Mucosa of stomach (tissue), 1 donor: ENCODE data around the gene GOLGA2.

Experiments used
- H3K27me3 ChIP-seq: one replicate; pipeline ENCODE4 v1.7.0; 2013; ENCODE audit warnings: mild to moderate bottlenecking, low read length; ENCODE audit not compliant: control insufficient read depth, insufficient read depth
- H3K36me3 ChIP-seq: one replicate; pipeline ENCODE4 v1.7.0; 2013; ENCODE audit warnings: low read length; ENCODE audit not compliant: control insufficient read depth, insufficient read depth
- H3K4me1 ChIP-seq: one replicate; pipeline ENCODE4 v1.7.0; 2013; ENCODE audit warnings: mild to moderate bottlenecking, low read length; ENCODE audit not compliant: control insufficient read depth, insufficient read depth
- H3K4me3 ChIP-seq: one replicate; pipeline ENCODE4 v1.7.0; 2013; ENCODE audit warnings: low read length
- H3K9ac ChIP-seq: one replicate; pipeline ENCODE4 v1.7.0; 2013; ENCODE audit warnings: mild to moderate bottlenecking, low read length, moderate library complexity
- H3K9me3 ChIP-seq: one replicate; pipeline ENCODE4 v1.7.0; 2013; ENCODE audit warnings: mild to moderate bottlenecking, low read length, moderate library complexity; ENCODE audit not compliant: control insufficient read depth
- donor health status: Pancreatic carcinoma.

The GOLGA2 gene

GRCh38 chr9:128310461-128310860 lies 34.7 kb upstream of the GOLGA2 start:
- Histone ChIP-seq H3K9ac (no peak overlapping the region), H3K9me3 (no peaks in the 10 kb centered on the region), H3K4me1 (peaks cover 7% of the 10 kb centered on the region), H3K36me3 (peaks cover 13% of the 10 kb centered on the region), H3K27me3 (no peaks in the 10 kb centered on the region), H3K4me3 (no peak overlapping the region)

GRCh38 chr9:128309551-128309950 lies 33.7 kb upstream of the GOLGA2 start:
- H3K4me3 ChIP-seq = no peak overlapping the region
- H3K27me3 ChIP-seq = no peaks in the 10 kb centered on the region
- H3K9ac ChIP-seq = no peak overlapping the region
- peaks cover 13% of the 10 kb centered on the region for H3K36me3 ChIP-seq
- no peaks in the 10 kb centered on the region for H3K9me3 ChIP-seq
- H3K4me1 ChIP-seq = peaks cover 7% of the 10 kb centered on the region

DNA sequence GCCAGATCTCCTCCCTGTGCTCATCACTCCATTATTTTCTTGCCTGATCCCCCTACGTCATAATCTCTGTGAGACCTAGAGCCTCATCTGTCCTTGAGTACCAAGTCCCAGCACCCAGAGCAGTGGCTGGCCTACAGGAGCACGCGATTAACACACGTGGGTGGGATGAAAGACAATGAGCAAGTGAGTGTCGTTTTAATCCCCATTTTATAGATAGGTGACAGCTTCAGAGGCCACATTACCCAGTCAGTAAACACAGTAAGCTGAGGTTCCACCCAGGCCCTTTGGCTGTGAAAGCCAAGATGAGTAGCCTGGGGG lies 29.1 kb upstream of the GOLGA2 start:
- H3K9ac ChIP-seq = no peak overlapping the region
- H3K27me3 ChIP-seq = no peaks in the 10 kb centered on the region

DNA sequence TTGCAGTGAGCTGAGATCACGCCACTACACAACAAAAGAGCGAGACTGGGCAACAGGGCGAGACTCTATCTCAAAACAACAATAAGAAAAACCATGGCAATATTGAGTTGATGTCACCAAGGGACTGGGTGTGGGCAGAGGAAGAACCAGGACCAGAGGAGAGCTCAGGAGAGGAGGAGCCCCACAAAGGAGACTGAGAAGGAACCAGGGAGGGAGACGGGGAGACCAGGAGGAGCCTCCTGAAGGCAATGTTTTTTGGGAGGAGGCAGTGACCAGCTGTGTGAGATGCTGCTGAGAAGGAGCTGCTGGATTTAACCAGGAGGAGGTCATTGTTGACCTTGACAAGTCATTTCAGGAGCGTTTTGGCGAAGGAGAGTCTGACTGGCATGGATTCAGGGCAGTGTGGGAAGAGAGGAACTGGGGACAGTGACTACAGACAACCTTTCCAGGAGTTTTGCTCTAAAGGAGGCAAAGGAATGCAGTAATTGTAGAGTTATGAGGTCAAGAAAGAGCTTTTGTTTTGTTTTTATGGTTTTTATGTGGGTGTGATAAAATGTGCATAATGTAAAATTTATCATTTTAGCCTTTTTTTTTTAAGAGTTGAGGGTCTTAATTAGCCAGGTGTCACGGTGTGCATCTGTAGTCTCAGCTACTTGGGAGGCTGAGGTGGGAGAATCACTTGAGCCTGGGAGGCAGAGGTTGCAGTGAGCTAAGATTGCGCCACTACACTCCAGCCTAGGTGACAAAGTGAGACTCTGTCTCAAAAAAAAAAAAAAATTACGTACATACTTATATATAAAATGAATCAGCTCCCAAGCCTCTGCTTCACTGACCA lies 28.5 kb upstream of the GOLGA2 start:
- peaks cover 2% of the 10 kb centered on the region for H3K36me3 ChIP-seq
- H3K9ac ChIP-seq = no peak overlapping the region
- peaks cover under 1% of the 10 kb centered on the region for H3K4me1 ChIP-seq
- no peaks in the 10 kb centered on the region for H3K9me3 ChIP-seq
- no peaks in the 10 kb centered on the region for H3K27me3 ChIP-seq
- no peak overlapping the region for H3K4me3 ChIP-seq

More for the DNA sequence above, 29.1 kb upstream of the GOLGA2 start:
- no peak overlapping the region for H3K4me3 ChIP-seq
- H3K4me1 ChIP-seq = no peaks in the 10 kb centered on the region
- H3K36me3 ChIP-seq = peaks cover 8% of the 10 kb centered on the region
- H3K9me3 ChIP-seq = no peaks in the 10 kb centered on the region

DNA sequence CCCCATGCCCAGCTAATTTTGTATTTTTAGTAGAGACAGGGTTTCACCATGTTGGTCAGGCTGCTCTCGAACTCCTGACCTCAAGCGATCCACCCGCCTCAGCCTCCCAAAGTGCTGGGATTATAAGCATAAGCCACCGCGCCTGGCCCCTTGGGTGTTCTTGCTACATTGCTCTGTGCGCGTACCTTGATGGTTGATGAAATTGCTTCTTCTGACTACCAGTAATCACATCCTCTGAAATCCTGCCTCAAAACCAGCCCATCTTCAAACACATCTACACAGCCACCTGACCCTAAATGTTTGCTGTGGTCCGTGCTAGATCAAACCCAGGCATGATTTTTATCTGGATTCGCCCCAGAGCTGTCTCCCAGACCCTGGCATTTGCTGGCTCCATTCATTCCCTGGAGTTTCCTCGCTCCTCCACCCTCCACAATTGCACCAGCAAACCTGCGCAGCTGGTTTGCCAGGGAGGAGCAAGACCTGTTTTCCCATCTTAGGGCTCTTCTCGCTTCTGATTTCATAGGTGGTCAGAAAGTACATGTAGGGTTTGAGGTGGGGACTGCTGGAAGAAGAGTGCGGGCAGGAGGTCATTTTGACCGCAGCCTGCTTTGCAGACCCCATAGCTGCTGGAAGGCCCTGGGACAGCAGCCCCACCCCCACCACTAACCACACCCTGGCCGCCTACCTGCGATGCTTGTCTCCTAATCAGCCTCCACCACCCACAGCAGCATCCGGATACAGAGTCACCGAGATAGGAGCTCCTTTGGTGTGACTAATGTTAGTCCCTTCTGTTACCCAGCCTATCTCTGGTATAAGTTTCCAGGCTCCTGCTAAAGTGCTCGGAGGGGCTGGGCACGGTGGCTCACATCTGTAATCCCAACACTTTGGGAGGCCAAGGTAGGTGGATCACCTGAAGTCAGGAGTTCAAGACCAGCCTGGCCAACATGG lies 23.0 kb upstream of the GOLGA2 start:
- no peak overlapping the region for H3K9ac ChIP-seq
- peaks cover 31% of the 10 kb centered on the region for H3K4me1 ChIP-seq
- H3K27me3 ChIP-seq = no peaks in the 10 kb centered on the region
- no peak overlapping the region for H3K4me3 ChIP-seq
- H3K9me3 ChIP-seq = no peaks in the 10 kb centered on the region
- H3K36me3 ChIP-seq = no peaks in the 10 kb centered on the region

DNA sequence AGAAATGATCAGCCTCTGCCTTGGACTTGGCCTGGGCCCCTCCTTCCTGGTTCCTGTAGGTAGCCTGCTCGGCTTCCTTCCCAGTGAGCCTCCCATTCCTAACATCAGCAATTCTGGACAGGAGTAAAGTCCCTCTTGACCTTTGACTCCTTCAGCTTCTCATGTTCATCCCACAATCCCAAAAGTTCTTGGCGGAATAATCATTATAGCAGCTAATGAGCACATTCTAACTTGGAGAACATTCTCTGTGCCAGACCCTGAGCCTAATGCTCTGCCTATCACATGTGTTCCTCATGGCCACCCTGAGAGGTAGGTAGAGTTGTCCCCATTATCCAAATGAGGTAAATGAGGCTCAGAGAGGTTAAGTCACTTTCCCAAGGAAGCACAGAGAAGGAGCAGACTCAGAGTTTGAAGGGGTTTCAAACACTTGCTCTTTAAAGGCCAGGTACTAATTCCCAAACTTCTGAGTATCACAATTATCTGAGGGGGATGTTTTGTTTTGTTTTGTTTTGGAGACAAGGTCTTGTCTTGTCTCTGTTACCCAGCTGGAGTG lies 21.5 kb upstream of the GOLGA2 start:
- Histone ChIP-seq H3K27me3 (no peaks in the 10 kb centered on the region), H3K9me3 (no peaks in the 10 kb centered on the region), H3K9ac (no peak overlapping the region), H3K36me3 (no peaks in the 10 kb centered on the region), H3K4me3 (no peak overlapping the region), H3K4me1 (peaks cover 31% of the 10 kb centered on the region)

GRCh38 chr9:128296340-128297220 lies 20.8 kb upstream of the GOLGA2 start:
- Histone ChIP-seq H3K9ac (no peak overlapping the region), H3K27me3 (no peaks in the 10 kb centered on the region), H3K4me1 (peaks cover 31% of the 10 kb centered on the region), H3K36me3 (no peaks in the 10 kb centered on the region), H3K4me3 (no peak overlapping the region), H3K9me3 (no peaks in the 10 kb centered on the region)

GRCh38 chr9:128294142-128294541 lies 18.3 kb upstream of the GOLGA2 start:
- Histone ChIP-seq H3K27me3 (no peaks in the 10 kb centered on the region), H3K4me1 (peaks cover 29% of the 10 kb centered on the region), H3K4me3 (no peak overlapping the region), H3K9ac (no peak overlapping the region), H3K36me3 (no peaks in the 10 kb centered on the region), H3K9me3 (no peaks in the 10 kb centered on the region)

DNA sequence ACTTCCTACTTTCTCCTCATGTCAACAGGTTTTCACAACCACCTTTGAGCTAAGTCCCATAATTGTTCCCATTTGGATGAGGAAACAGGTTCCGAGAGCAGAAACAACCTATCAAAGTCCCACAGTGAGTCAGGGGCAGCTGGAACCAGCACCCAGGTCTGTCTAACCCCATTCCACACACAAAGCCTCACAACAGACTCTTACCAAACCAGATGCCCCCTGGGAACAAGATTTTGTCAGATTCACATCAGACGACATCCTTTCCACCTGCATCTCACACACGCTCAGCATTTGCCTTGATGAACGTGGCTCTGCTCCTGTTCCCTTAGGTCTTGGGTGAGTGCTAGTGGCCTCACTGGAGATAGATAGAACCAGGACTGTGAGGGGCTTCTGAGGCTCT lies 17.3 kb upstream of the GOLGA2 start:
- peaks cover 23% of the 10 kb centered on the region for H3K4me1 ChIP-seq
- no peaks in the 10 kb centered on the region for H3K36me3 ChIP-seq
- no peak overlapping the region for H3K4me3 ChIP-seq
- no peaks in the 10 kb centered on the region for H3K9me3 ChIP-seq
- H3K27me3 ChIP-seq = no peaks in the 10 kb centered on the region
- H3K9ac ChIP-seq = no peak overlapping the region

- no peaks in the 10 kb centered on the region for H3K27me3 ChIP-seq
- no peak overlapping the region for H3K4me3 ChIP-seq
- H3K4me1 ChIP-seq = peaks cover 18% of the 10 kb centered on the region
- no peaks in the 10 kb centered on the region for H3K9me3 ChIP-seq
- no peak overlapping the region for H3K9ac ChIP-seq
- H3K36me3 ChIP-seq = no peaks in the 10 kb centered on the region
Measured at GRCh38 chr9:128292009-128292408, 16.2 kb upstream of the GOLGA2 start.

GRCh38 chr9:128288273-128289004 lies 12.6 kb upstream of the GOLGA2 start:
- H3K9me3 ChIP-seq = no peaks in the 10 kb centered on the region
- H3K4me1 ChIP-seq = no peaks in the 10 kb centered on the region
- no peak overlapping the region for H3K9ac ChIP-seq
- H3K27me3 ChIP-seq = no peaks in the 10 kb centered on the region
- no peak overlapping the region for H3K4me3 ChIP-seq
- peaks cover 10% of the 10 kb centered on the region for H3K36me3 ChIP-seq
